Midbrain (tissue), 1 donor: Measurements from ENCODE around the gene PDGFC.

ENCODE experiments used
- DNase-seq: peaks from one replicate; lab custom pipeline; 2025; lab: John Stamatoyannopoulos, UW

Gene PDGFC

GRCh38 chr4:156971676-156972378 lies at the start of gene PDGFC:
Gene PDGFC (minus strand): TSS chr4:156971799. CDS start chr4:156970903, 896 bp downstream.
- DNase-seq = peak; percentile 54

- no peak for DNase-seq
These were observed 49.3 kb upstream of the PDGFC start for GRCh38 chr4:157020882-157021281.

- DNase-seq = no peak
These were observed 47.4 kb upstream of the PDGFC start for GRCh38 chr4:157018920-157019490.

GRCh38 chr4:157014621-157015591 lies 43.3 kb upstream of the PDGFC start:
- DNase-seq = no peak

GRCh38 chr4:157013656-157014055 lies 42.1 kb upstream of the PDGFC start:
- DNase-seq = no peak

GRCh38 chr4:157012781-157013180 lies 41.2 kb upstream of the PDGFC start:
- DNase-seq = no peak

- DNase-seq = no peak
These were observed 40.7 kb upstream of the PDGFC start for GRCh38 chr4:157012296-157012695.

GRCh38 chr4:157010630-157011029 lies 39.0 kb upstream of the PDGFC start:
- DNase-seq = no peak

- DNase-seq = no peak
These were observed 34.2 kb upstream of the PDGFC start for GRCh38 chr4:157005831-157006230.

GRCh38 chr4:157005193-157005592 lies 33.6 kb upstream of the PDGFC start:
- no peak for DNase-seq

GRCh38 chr4:157004279-157005161 lies 32.9 kb upstream of the PDGFC start:
- DNase-seq = no peak

GRCh38 chr4:156999175-156999517 lies 27.5 kb upstream of the PDGFC start:
- no peak for DNase-seq

- no peak for DNase-seq
These were observed 27.0 kb upstream of the PDGFC start for GRCh38 chr4:156998500-156999174.

- no peak for DNase-seq
These were observed 21.3 kb upstream of the PDGFC start for GRCh38 chr4:156992943-156993342.

- DNase-seq = no peak
These were observed 19.6 kb upstream of the PDGFC start for GRCh38 chr4:156991161-156991560.

- DNase-seq = no peak
These were observed 11.8 kb upstream of the PDGFC start for GRCh38 chr4:156983366-156983765.

GRCh38 chr4:156981262-156981769 lies 9.7 kb upstream of the PDGFC start:
- no peak for DNase-seq

- DNase-seq = no peak
These were observed 6.0 kb upstream of the PDGFC start for GRCh38 chr4:156977435-156978160.

- no peak for DNase-seq
These were observed 4.5 kb upstream of the PDGFC start for GRCh38 chr4:156976147-156976546.

GRCh38 chr4:156975686-156976085 lies 4.1 kb upstream of the PDGFC start:
- no peak for DNase-seq
